ENCODE results near the gene SFRP2. TPM values are rescaled to one million over a fixed set of nuclear protein-coding genes. Genes with fewer than 3 reads are reported as not detected.

The SFRP2 gene, protein sequence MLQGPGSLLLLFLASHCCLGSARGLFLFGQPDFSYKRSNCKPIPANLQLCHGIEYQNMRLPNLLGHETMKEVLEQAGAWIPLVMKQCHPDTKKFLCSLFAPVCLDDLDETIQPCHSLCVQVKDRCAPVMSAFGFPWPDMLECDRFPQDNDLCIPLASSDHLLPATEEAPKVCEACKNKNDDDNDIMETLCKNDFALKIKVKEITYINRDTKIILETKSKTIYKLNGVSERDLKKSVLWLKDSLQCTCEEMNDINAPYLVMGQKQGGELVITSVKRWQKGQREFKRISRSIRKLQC
- not detected for polyA plus RNA-seq (2012; ENCODE audit: low read depth, missing spikeins)

DNA sequence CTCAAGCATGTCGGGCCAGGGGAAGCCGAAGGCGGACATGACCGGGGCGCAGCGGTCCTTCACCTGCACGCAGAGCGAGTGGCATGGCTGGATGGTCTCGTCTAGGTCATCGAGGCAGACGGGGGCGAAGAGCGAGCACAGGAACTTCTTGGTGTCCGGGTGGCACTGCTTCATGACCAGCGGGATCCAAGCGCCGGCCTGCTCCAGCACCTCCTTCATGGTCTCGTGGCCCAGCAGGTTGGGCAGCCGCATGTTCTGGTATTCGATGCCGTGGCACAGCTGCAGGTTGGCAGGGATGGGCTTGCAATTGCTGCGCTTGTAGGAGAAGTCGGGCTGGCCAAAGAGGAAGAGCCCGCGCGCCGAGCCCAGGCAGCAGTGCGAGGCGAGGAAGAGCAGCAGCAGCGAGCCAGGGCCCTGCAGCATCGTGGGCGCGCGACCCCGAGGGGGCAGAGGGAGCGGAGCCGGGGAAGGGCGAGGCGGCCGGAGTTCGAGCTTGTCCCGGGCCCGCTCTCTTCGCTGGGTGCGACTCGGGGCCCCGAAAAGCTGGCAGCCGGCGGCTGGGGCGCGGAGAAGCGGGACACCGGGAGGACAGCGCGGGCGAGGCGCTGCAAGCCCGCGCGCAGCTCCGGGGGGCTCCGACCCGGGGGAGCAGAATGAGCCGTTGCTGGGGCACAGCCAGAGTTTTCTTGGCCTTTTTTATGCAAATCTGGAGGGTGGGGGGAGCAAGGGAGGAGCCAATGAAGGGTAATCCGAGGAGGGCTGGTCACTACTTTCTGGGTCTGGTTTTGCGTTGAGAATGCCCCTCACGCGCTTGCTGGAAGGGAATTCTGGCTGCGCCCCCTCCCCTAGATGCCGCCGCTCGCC is at the start of gene SFRP2:
Gene SFRP2, minus strand, starts transcription at position 671 of the 864 bp plus-strand sequence. Its CDS starts 248 bp downstream, at position 423.
- TF ChIP-seq POLR2A (IDR thresholded peaks at IDR 0.05; ENCODE audit: low read depth, low read length) = no peak
- no peak for TF ChIP-seq SPI1 (IDR thresholded peaks at IDR 0.05; ENCODE audit: low read depth, low read length)
- no peak for TF ChIP-seq POLR2AphosphoS5 (IDR thresholded peaks at IDR 0.05; ENCODE audit: low read depth, low read length)
- no peak for TF ChIP-seq TAF1 (IDR thresholded peaks at IDR 0.05; ENCODE audit: low read depth, low read length)
- TF ChIP-seq PAX5 (IDR thresholded peaks at IDR 0.05; ENCODE audit: insufficient read depth, low read length, severe bottlenecking) = no peak
- TF ChIP-seq POU2F2 (IDR thresholded peaks at IDR 0.05; ENCODE audit: low read depth, low read length) = no peak
- DNase-seq (ENCODE audit: insufficient read length, low spot score) = no peak
- no peak for FAIRE-seq

DNA sequence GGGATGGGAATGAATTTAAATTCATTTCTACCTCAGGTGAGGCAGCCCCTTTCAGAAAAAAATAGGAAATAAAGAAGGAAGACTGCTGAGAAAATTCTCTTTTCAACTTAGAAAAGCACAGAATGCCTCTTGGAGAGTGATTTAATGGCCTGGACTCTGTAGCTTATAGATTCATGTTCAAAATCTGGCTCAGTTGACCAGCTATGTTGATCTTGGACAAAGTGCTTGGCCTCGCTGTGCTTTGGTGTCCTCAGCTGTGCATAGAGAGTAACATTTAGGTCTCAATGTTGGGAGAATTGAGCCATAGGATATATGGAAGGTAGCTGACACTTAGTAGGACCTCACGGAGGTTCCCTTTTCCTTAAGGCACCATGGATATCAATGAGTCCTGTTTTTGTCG is 49.7 kb upstream of the SFRP2 start:
- DNase-seq (ENCODE audit: insufficient read length, low spot score) (no peak), FAIRE-seq (no peak)
- TF ChIP-seq TAF1 (IDR thresholded peaks at IDR 0.05; ENCODE audit: low read depth, low read length) (no peak), POLR2AphosphoS5 (IDR thresholded peaks at IDR 0.05; ENCODE audit: low read depth, low read length) (no peak), PAX5 (IDR thresholded peaks at IDR 0.05; ENCODE audit: insufficient read depth, low read length, severe bottlenecking) (no peak), SPI1 (IDR thresholded peaks at IDR 0.05; ENCODE audit: low read depth, low read length) (no peak), POLR2A (IDR thresholded peaks at IDR 0.05; ENCODE audit: low read depth, low read length) (no peak), POU2F2 (IDR thresholded peaks at IDR 0.05; ENCODE audit: low read depth, low read length) (no peak)

DNA sequence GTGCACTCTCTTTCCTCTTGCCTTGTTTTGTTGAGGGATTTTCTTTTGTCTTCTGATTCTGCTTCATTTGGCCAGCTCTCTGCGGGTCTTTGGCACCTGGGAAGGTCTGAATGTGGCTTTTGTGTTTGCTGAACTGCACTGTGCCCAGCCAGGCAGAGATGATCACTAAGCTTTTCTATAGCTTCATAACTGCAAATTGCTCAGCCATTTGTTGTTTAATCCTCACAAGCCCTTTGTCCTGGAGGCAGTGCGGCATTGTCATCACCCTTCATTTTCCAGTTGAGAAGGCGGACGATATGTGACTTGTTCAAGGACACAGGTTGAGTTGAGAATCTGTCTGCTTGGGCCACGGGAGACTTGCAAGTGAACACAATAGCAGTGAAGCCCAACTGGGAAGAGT is 46.0 kb upstream of the SFRP2 start:
- FAIRE-seq (no peak), DNase-seq (ENCODE audit: insufficient read length, low spot score) (no peak)
- TF ChIP-seq PAX5 (IDR thresholded peaks at IDR 0.05; ENCODE audit: insufficient read depth, low read length, severe bottlenecking) = no peak
- no peak for TF ChIP-seq POU2F2 (IDR thresholded peaks at IDR 0.05; ENCODE audit: low read depth, low read length)
- no peak for TF ChIP-seq POLR2A (IDR thresholded peaks at IDR 0.05; ENCODE audit: low read depth, low read length)
- no peak for TF ChIP-seq POLR2AphosphoS5 (IDR thresholded peaks at IDR 0.05; ENCODE audit: low read depth, low read length)
- TF ChIP-seq SPI1 (IDR thresholded peaks at IDR 0.05; ENCODE audit: low read depth, low read length) = no peak
- TF ChIP-seq TAF1 (IDR thresholded peaks at IDR 0.05; ENCODE audit: low read depth, low read length) = no peak

DNA sequence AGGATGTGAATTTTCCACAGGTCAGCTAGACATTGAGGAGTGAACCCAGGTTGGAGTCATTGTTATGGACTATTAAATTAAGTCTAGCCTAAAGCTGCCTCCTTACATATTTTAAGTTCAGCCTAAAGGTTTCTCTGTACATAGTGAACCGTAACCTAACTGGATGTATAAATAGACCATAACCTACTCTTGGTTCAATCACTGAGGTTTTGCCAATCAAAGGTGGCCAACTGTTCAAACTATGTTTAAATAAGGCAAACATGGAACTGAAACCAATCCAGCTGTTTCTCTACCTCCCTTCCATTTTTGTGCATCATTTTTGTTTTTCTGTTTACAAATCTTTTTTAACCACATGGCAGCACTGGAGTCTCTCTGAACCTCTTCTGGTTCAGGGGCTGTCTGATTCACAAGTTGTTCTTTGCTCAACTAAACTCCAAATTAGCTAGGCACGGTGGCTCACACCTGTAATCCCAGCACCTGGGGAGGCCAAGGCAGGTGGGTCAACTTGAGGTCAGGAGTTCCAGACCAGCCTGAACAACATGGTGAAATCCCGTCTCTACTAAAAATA is 43.9 kb upstream of the SFRP2 start:
- DNase-seq (ENCODE audit: insufficient read length, low spot score) (no peak), FAIRE-seq (no peak)
- no peak for TF ChIP-seq POU2F2 (IDR thresholded peaks at IDR 0.05; ENCODE audit: low read depth, low read length)
- TF ChIP-seq TAF1 (IDR thresholded peaks at IDR 0.05; ENCODE audit: low read depth, low read length) = no peak
- no peak for TF ChIP-seq PAX5 (IDR thresholded peaks at IDR 0.05; ENCODE audit: insufficient read depth, low read length, severe bottlenecking)
- TF ChIP-seq SPI1 (IDR thresholded peaks at IDR 0.05; ENCODE audit: low read depth, low read length) = no peak
- TF ChIP-seq POLR2AphosphoS5 (IDR thresholded peaks at IDR 0.05; ENCODE audit: low read depth, low read length) = no peak
- no peak for TF ChIP-seq POLR2A (IDR thresholded peaks at IDR 0.05; ENCODE audit: low read depth, low read length)

DNA sequence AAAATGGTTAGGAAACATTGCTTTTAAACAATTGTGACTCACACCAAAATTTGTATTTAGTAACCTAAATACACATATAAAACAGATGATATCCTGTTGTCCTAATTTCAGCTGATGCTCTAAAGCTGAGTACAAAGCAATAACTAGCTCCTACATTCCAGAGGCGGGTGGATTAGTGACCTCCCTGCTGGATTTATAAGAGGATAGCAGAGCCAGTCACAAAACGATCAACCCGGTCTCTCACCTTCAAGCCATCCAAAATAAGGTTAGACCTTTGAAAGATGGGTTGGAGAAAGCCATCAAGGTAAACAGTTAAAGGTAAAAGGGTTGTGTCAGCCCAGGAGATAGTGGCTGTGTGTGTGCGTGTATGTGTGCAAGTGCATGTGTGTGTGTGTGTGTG is 43.2 kb upstream of the SFRP2 start:
- FAIRE-seq (no peak), DNase-seq (ENCODE audit: insufficient read length, low spot score) (no peak)
- TF ChIP-seq POU2F2 (IDR thresholded peaks at IDR 0.05; ENCODE audit: low read depth, low read length) = no peak

DNA sequence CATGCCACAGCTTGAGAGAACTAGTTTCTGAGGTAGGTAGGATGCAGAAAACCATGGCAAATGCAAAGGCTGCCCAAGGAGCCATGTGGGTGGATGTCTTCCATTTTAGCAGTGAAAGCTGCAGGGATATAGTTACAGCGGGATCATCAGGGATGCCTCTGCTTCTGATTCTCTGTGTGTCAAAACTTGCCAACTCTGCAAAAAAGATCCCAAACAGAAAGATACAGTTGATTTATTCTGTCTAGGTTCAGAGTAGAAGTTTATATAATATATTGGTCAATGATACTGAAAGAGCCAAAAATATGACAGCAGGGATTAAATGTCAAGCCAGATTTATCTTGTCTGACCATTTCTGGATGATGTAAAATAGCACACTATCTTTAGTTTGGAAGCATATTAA is 42.4 kb upstream of the SFRP2 start:
- DNase-seq (ENCODE audit: insufficient read length, low spot score) (no peak), FAIRE-seq (no peak)
- TF ChIP-seq TAF1 (IDR thresholded peaks at IDR 0.05; ENCODE audit: low read depth, low read length) (no peak), PAX5 (IDR thresholded peaks at IDR 0.05; ENCODE audit: insufficient read depth, low read length, severe bottlenecking) (no peak), SPI1 (IDR thresholded peaks at IDR 0.05; ENCODE audit: low read depth, low read length) (no peak), POLR2AphosphoS5 (IDR thresholded peaks at IDR 0.05; ENCODE audit: low read depth, low read length) (no peak), POU2F2 (IDR thresholded peaks at IDR 0.05; ENCODE audit: low read depth, low read length) (no peak), POLR2A (IDR thresholded peaks at IDR 0.05; ENCODE audit: low read depth, low read length) (no peak)

DNA sequence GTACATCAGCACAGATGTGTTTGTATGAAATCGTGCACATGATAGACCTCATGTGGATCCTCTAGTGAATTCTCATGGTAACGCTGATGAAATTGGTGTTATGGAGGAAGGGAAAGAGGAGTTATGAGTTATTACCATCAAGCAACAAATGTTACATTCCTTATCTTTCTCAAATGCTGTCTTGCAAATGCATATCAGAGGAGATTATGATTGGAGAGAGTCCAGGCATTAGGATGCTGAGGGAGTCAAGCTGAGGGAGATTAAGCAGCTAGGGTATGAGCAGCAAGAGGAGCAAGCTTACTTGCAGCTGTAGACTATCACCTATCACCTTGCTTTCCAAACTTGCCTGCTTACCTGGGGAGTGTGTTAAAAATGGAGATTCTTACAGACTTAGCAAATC is 36.8 kb upstream of the SFRP2 start:
- DNase-seq (ENCODE audit: insufficient read length, low spot score) (no peak), FAIRE-seq (no peak)
- TF ChIP-seq PAX5 (IDR thresholded peaks at IDR 0.05; ENCODE audit: insufficient read depth, low read length, severe bottlenecking) = no peak
- TF ChIP-seq SPI1 (IDR thresholded peaks at IDR 0.05; ENCODE audit: low read depth, low read length) = no peak
- no peak for TF ChIP-seq POLR2AphosphoS5 (IDR thresholded peaks at IDR 0.05; ENCODE audit: low read depth, low read length)
- no peak for TF ChIP-seq TAF1 (IDR thresholded peaks at IDR 0.05; ENCODE audit: low read depth, low read length)
- no peak for TF ChIP-seq POLR2A (IDR thresholded peaks at IDR 0.05; ENCODE audit: low read depth, low read length)
- no peak for TF ChIP-seq POU2F2 (IDR thresholded peaks at IDR 0.05; ENCODE audit: low read depth, low read length)

DNA sequence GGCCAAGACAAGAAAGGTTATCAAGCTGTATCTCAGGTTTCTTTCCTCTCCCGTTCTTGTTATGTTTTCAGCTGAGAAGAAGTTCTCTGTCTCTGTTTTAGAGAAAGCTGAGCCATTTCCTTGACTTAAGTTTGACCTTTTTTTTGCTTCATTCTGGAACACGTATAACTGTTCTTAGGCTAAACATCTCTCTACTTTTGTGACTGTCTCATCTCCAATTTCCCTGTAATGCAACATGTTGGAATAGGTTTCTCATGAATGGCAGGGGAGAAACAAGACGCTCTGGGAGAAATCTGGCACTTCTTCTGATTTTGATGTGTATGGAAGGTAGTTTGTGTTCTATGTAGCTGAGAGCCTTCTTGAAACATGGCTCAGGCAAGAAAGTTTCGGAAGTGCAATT is 36.2 kb upstream of the SFRP2 start:
- no peak for FAIRE-seq

DNA sequence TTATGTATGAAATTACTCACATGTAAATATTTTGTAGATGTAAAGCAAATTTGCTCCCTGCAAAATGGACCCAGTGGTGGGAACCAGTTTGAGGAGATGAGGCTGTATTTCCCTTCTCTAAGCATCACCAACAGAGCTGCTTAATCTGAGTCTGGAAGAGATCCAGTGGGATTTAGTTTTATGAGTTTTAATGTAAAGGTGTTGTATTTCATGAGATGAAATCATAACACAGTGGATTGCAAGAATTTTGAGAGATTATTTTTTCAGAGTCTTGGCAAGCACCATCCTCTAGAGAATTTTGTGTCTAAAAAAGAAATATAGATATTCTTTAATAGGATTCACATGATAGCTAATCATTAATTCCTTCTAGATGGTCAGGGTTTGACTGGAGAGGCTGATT is 35.6 kb upstream of the SFRP2 start:
- DNase-seq (ENCODE audit: insufficient read length, low spot score) (no peak), FAIRE-seq (no peak)

More for the DNA sequence above, 36.2 kb upstream of the SFRP2 start:
- TF ChIP-seq PAX5 (IDR thresholded peaks at IDR 0.05; ENCODE audit: insufficient read depth, low read length, severe bottlenecking) = no peak
- no peak for TF ChIP-seq POU2F2 (IDR thresholded peaks at IDR 0.05; ENCODE audit: low read depth, low read length)
- DNase-seq (ENCODE audit: insufficient read length, low spot score) = no peak

More for the DNA sequence above, 35.6 kb upstream of the SFRP2 start:
- TF ChIP-seq POU2F2 (IDR thresholded peaks at IDR 0.05; ENCODE audit: low read depth, low read length) = no peak
- no peak for TF ChIP-seq PAX5 (IDR thresholded peaks at IDR 0.05; ENCODE audit: insufficient read depth, low read length, severe bottlenecking)
- TF ChIP-seq POLR2A (IDR thresholded peaks at IDR 0.05; ENCODE audit: low read depth, low read length) = no peak
- no peak for TF ChIP-seq SPI1 (IDR thresholded peaks at IDR 0.05; ENCODE audit: low read depth, low read length)
- no peak for TF ChIP-seq POLR2AphosphoS5 (IDR thresholded peaks at IDR 0.05; ENCODE audit: low read depth, low read length)
- TF ChIP-seq TAF1 (IDR thresholded peaks at IDR 0.05; ENCODE audit: low read depth, low read length) = no peak

Measured in GM12891 (cell line).